Measurements from ENCODE around the gene S100A7. TPM values are rescaled to one million over a fixed set of nuclear protein-coding genes. Genes with fewer than 3 reads are reported as not detected.
A peak's percentile ranks its signal among the peaks of the same experiment; 100 is the strongest.

Gene S100A7
- not detected for total RNA-seq

DNA sequence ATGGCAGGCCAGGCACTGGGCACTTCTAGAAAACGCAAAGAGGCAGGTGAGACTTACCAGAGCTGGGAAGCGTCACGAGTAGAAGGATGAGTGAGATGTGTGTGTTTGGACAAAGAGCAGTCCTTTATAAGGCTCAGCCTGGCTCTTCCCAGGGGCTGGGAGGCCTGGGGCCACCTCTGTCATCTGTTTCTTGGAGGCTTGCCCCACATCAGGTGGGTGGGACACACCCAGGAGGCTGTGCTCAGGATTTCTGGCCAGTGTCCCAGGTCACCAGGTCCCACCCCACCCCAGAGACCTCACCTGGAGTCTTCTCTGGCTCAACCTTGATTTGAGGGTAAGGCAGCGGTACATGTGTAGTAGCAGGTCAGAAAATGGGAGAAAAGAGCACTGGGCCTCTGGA is at the start of gene S100A7:
Gene S100A7, minus strand, starts transcription at position 101 of the 400 bp plus-strand sequence. CDS start 1,638 bp downstream, outside the sequence.
- POLR2A ChIA-PET = no interaction called here
- H3K4me3 Mint-ChIP-seq = no peak within 1 kb of the TSS
- H3K4me1 Mint-ChIP-seq = no peaks in the 10 kb centered on the region
- CTCF ChIA-PET = no interaction called here
- H3K27ac Mint-ChIP-seq = no peak within 1 kb of the TSS
- DNase-seq = no peak
- H3K9me3 Mint-ChIP-seq = no peaks in the 10 kb centered on the region
- H3K36me3 Mint-ChIP-seq (ENCODE audit: low read depth) = no peaks in the 10 kb centered on the region
- peaks cover 27% of the 10 kb centered on the region for H3K27me3 Mint-ChIP-seq

DNA sequence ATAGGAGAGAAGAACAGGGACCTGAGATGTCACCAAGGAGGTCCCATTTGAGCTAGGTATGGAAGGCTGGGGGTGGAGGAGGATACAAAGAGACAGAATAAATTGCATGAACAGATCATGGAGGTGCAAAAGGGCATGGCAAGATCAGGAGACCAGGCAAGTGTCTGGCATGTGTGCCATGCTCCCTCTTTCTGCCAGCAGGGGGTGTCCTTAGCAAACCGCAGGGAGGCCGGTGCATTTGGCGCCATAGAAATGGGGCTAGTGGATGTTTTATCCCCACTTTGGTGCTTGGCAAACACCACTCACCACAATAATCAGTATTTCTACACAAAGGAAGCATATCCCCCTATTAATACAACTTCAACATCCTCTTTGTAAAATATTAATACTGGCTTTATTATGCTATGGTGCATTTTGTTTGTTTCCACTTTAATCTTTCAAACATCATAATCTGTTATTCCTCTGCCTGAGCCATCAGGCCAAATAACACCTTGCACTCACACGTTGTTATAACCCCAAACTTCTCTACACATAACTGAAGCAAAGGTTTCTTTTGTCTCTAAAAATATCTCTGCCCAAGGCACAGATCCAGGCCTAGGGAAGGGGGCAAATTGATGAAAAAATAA is 49.4 kb upstream of the S100A7 start:
- no peaks in the 10 kb centered on the region for H3K36me3 Mint-ChIP-seq (ENCODE audit: low read depth)
- CTCF ChIA-PET = interaction anchor here (0.8 to 6.5 kb wide), 18 partner anchors 8 to 246 kb away, joined by 3 to 148 read pairs (median 8); partner anchors contain the start of genes CHTOP, ILF2, S100A14 and S100A2
- DNase-seq = peak; percentile 77
- no peak overlapping the region for H3K4me3 Mint-ChIP-seq
- POLR2A ChIA-PET = interaction anchor here (0.9 to 2.4 kb wide), 4 partner anchors 23 to 106 kb away, joined by 3 to 20 read pairs (median 8); partner anchors contain the start of gene S100A14
- no peak overlapping the region for H3K27ac Mint-ChIP-seq
- H3K27me3 Mint-ChIP-seq = no peaks in the 10 kb centered on the region
- peaks cover 29% of the 10 kb centered on the region for H3K4me1 Mint-ChIP-seq
- H3K9me3 Mint-ChIP-seq = no peaks in the 10 kb centered on the region

DNA sequence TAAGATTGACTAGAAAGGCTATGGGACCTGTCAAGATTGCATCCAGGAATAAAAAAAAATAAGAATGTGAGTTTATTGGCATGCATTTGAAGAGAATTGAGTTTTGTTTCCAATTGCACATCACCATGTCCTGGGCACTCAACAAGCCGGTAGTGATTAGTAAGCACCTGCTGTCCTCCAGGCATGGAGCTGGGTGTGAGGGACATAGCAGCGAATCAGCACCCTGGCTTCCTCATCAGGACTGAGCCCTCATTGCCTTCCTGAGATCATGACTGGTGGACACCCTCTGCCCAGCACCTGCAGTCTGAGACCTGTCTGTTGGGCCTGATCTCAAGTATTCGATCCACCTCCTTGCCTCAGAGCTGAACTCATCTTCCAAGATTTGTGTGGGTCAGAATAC is 48.6 kb upstream of the S100A7 start:
- peaks cover 25% of the 10 kb centered on the region for H3K4me1 Mint-ChIP-seq
- H3K36me3 Mint-ChIP-seq (ENCODE audit: low read depth) = no peaks in the 10 kb centered on the region
- no peaks in the 10 kb centered on the region for H3K9me3 Mint-ChIP-seq
- CTCF ChIA-PET = interaction anchor here (3.0 to 6.5 kb wide), 7 partner anchors 11 to 126 kb away, joined by 12 to 148 read pairs (median 35); partner anchors contain the start of genes CHTOP, S100A14, S100A2 and S100A6
- POLR2A ChIA-PET = interaction anchor here (0.9 kb wide), 1 partner anchor 59 kb away, joined by 3 read pairs; no protein-coding TSS in a partner anchor
- no peak overlapping the region for H3K4me3 Mint-ChIP-seq
- H3K27ac Mint-ChIP-seq = no peak overlapping the region
- DNase-seq = no peak
- no peaks in the 10 kb centered on the region for H3K27me3 Mint-ChIP-seq

DNA sequence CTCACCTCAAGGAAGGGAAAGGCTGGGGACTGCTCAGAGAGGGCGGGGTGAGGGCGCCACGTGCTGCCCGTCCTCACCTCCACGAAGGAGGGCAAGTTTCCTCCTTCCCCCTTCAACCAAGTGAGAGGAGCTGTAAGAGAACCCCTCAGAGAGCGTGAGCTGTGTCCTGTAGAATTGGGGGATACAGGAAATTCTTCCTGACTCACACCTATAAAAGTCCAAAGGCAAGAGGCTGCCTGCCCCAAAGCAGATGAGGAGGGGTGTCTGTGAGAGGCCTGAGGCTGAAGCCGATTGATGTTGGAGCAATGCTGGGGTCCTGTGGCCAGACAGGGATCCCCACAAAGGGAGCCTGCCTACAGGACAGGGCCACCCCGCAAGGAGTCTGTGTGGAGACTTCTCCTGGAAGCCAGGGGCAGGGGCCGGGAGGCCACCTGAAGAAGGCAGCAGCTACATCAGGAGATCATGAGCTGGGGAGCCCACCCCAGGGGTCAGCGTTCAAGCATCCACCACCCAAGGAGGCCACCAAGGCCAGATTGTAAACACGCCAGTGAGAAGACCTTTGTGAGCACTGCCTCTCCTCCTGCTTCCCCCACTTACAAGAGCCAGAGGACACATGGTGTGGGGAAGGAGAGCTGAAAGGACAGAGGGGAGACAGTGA is 47.6 kb upstream of the S100A7 start:
- Mint-ChIP-seq H3K9me3 (no peaks in the 10 kb centered on the region), H3K4me1 (peaks cover 19% of the 10 kb centered on the region), H3K4me3 (no peak overlapping the region), H3K27ac (no peak overlapping the region), H3K27me3 (no peaks in the 10 kb centered on the region), H3K36me3 (ENCODE audit: low read depth) (no peaks in the 10 kb centered on the region)
- DNase-seq = no peak
- CTCF ChIA-PET = interaction anchor here (0.6 to 6.5 kb wide), 5 partner anchors 10 to 144 kb away, joined by 4 to 148 read pairs (median 83); partner anchors contain the start of genes S100A14 and S100A6
- POLR2A ChIA-PET = interaction anchor here (1.3 kb wide), 1 partner anchor 28 kb away, joined by 3 read pairs; the partner anchor contains the start of gene S100A6

DNA sequence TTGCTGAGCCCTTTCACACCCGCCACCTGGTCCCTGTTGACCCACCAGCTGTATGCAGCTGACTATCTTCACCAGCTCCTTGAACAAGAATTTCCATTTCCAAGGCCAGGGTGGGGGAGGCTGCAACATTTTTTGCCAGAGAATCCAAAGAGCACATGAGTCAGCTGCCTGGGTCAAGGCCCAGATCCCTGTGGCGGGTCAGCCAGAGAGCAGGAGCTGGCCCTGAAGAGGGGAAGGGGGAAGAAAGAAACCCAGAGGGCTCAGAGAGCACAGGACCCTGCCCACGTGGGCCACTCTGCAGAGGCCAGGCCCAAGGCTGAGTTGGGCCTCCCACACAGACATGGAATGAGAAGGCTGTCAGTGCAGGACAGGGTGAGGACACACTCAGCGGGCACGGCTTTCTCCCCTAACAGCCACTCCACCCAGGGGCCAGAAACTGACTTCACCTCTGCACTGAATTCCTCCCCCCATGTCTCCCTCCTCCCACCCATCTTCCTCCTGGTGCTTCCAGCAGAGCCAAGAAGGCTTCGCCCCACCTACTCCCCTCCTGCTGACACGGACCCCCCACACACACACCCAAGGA is 46.5 kb upstream of the S100A7 start:
- Mint-ChIP-seq H3K27me3 (no peaks in the 10 kb centered on the region), H3K36me3 (ENCODE audit: low read depth) (no peaks in the 10 kb centered on the region), H3K4me3 (no peak overlapping the region), H3K4me1 (peaks cover 17% of the 10 kb centered on the region), H3K9me3 (no peaks in the 10 kb centered on the region), H3K27ac (no peak overlapping the region)
- CTCF ChIA-PET = interaction anchor here (5.2 to 6.5 kb wide), 3 partner anchors 27 to 110 kb away, joined by 83 to 148 read pairs (median 104); partner anchors contain the start of genes S100A14 and S100A6
- DNase-seq = no peak
- POLR2A ChIA-PET = interaction anchor here (1.3 kb wide), 1 partner anchor 29 kb away, joined by 3 read pairs; the partner anchor contains the start of gene S100A6

DNA sequence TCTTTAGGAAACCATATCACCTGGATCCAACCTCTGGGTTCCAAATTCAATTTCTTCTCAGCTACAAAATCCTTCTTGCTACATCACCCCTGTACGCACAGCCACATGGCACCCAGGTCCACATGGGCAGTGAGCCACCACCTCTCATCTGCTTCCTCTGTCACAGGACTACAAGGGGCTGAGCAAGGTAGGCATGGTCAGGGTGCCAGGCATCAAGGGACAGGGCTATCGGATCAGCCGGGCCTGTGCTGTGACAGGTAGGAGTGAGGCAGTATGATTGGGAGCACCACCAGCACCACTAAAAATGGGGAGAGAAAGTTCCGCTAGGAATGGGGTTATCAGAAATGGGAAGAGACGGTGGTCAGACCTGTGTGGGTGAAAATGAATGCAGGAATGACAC is 45.9 kb upstream of the S100A7 start:
- no peaks in the 10 kb centered on the region for H3K27me3 Mint-ChIP-seq
- no peaks in the 10 kb centered on the region for H3K36me3 Mint-ChIP-seq (ENCODE audit: low read depth)
- no peak overlapping the region for H3K27ac Mint-ChIP-seq
- DNase-seq = no peak
- peaks cover 14% of the 10 kb centered on the region for H3K4me1 Mint-ChIP-seq
- ChIA-PET POLR2A (no interaction called here), CTCF (interaction anchor here (6.1 to 6.5 kb wide), 2 partner anchors 64 to 111 kb away, joined by 104 to 148 read pairs; partner anchors contain the start of gene S100A14)
- H3K9me3 Mint-ChIP-seq = no peaks in the 10 kb centered on the region
- H3K4me3 Mint-ChIP-seq = no peak overlapping the region

DNA sequence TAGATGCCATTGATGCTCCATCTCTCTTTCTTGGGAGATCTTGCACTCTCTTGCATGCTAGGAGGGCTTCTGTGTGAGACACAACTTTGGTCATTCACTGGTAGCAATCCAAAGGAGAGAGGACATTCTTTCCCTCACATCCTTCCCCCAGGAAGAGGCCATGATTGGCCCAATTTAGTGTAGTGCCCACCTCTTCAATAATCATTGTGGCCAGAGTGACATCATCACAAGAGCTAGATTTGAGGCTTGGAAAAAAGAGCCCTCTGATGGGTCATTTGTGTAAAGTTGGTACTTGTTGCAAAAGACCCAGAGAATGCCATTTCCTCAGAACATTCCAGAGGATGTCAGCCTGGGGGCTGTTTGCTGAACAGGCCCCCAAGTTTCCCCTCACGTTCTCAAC is 45.1 kb upstream of the S100A7 start:
- DNase-seq = no peak
- Mint-ChIP-seq H3K27me3 (peaks cover 2% of the 10 kb centered on the region), H3K9me3 (no peaks in the 10 kb centered on the region), H3K4me3 (no peak overlapping the region), H3K27ac (no peak overlapping the region), H3K4me1 (peaks cover 6% of the 10 kb centered on the region), H3K36me3 (ENCODE audit: low read depth) (no peaks in the 10 kb centered on the region)
- CTCF ChIA-PET = interaction anchor here (1.6 kb wide), 1 partner anchor 10 kb away, joined by 6 read pairs; no protein-coding TSS in a partner anchor
- POLR2A ChIA-PET = no interaction called here

DNA sequence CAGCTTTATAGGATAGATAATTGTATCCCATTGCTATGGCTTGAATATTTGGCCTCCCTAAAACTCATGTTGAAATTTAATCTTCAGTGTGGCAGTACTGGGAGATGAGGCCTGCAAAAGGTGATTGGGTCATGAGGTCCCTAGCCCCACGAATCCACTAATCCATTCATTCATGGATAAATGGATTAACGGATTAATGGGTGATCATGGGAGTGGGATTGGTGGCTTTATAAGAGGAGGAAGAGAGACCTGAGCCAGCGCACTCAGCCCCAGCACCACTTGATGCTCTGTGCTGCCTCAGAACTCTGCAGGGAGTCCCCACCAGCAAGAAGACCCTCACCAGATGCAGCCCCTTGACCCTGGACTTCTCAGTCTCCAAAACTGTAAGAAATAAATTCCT is 43.3 kb upstream of the S100A7 start:
- H3K27ac Mint-ChIP-seq = no peak overlapping the region
- no peaks in the 10 kb centered on the region for H3K9me3 Mint-ChIP-seq

DNA sequence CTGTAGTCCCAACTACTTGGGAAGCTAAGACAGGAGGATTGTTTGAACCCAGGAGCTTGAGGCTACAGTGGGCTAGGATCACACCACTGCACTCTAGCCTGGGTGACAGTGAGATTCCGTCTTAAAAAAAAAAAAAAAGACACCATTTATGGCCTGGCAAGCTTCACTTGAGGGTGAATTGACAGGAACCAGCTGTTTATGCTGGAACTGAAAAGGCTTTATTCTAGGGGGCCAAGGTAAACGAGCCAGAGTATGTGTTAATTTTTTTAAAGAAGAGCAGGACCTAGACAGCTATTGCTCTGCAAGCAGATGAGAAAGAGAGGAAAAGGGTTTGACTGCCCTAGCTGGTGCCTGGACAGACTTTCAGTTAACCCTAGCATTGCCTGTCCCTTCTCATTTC is 38.3 kb upstream of the S100A7 start:
- peaks cover 28% of the 10 kb centered on the region for H3K27me3 Mint-ChIP-seq
- H3K27ac Mint-ChIP-seq = no peak overlapping the region
- ChIA-PET POLR2A (no interaction called here), CTCF (interaction anchor here (0.6 to 2.1 kb wide), 2 partner anchors 11 to 278 kb away, joined by 3 to 12 read pairs; no protein-coding TSS in a partner anchor)
- no peaks in the 10 kb centered on the region for H3K9me3 Mint-ChIP-seq
- no peaks in the 10 kb centered on the region for H3K4me1 Mint-ChIP-seq
- DNase-seq = no peak
- no peak overlapping the region for H3K4me3 Mint-ChIP-seq
- no peaks in the 10 kb centered on the region for H3K36me3 Mint-ChIP-seq (ENCODE audit: low read depth)

More for the DNA sequence above, 43.3 kb upstream of the S100A7 start:
- CTCF ChIA-PET = interaction anchor here (0.6 to 1.3 kb wide), 2 partner anchors 87 to 116 kb away, joined by 4 to 5 read pairs; no protein-coding TSS in a partner anchor
- H3K27me3 Mint-ChIP-seq = peaks cover 14% of the 10 kb centered on the region
- H3K4me1 Mint-ChIP-seq = no peaks in the 10 kb centered on the region
- no peak overlapping the region for H3K4me3 Mint-ChIP-seq
- no peak for DNase-seq
- POLR2A ChIA-PET = no interaction called here
- no peaks in the 10 kb centered on the region for H3K36me3 Mint-ChIP-seq (ENCODE audit: low read depth)

DNA sequence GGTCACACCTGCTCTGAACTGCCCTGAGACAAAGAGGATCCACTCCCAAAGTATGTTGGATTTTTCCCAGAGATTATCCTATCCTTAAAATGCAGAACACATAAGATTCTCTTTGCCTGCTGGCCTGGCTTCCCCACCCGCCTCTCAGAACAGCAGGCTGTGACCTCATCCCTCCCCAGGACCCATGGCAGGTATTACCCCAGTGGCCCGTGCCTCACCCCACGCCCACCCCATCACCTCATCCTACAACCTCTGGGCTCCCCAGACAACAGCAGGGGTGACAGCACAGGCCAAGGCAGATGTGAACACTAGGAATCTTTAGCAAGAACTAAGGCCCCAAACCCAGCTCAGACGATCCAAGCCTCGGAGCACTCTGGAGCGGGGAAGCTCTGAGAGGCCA is 35.1 kb upstream of the S100A7 start:
- Mint-ChIP-seq H3K36me3 (ENCODE audit: low read depth) (no peaks in the 10 kb centered on the region), H3K27ac (no peak overlapping the region), H3K4me1 (no peaks in the 10 kb centered on the region), H3K27me3 (peaks cover 33% of the 10 kb centered on the region), H3K4me3 (no peak overlapping the region), H3K9me3 (no peaks in the 10 kb centered on the region)
- ChIA-PET POLR2A (no interaction called here), CTCF (interaction anchor here (0.7 to 5.0 kb wide), 20 partner anchors 10 to 214 kb away, joined by 3 to 71 read pairs (median 5); partner anchors contain the start of genes PGLYRP4 and S100A9)
- no peak for DNase-seq

DNA sequence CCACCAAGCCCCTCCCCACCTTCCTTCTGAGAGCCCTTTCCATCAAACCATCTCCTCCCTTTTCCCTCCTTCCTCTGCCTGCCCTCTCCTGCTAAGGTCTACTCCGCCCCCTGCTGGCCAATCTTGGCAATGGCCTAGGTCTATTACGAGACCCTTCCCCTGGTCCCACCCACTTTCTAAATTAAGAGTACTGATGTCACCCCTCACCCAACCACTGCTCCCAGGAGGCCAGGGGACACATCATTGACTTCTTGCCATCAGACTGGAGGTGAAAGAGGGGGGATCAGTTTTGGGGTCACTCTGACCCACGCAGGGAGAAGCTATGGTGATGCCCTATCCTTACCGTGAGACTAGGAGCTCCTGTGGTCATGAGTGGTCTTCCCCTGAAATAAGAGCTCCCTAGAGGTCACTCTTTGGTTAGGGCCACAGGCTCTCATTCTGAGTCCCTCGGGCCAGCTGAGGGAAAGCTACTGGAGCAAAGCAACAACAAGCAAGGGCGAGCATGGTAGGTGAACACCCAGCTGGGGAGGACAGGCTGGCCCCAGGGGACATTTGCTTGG is 34.6 kb upstream of the S100A7 start:
- CTCF ChIA-PET = interaction anchor here (0.7 to 5.0 kb wide), 21 partner anchors 10 to 215 kb away, joined by 3 to 71 read pairs (median 5); partner anchors contain the start of genes PGLYRP4 and S100A9
- no peak overlapping the region for H3K4me3 Mint-ChIP-seq
- no peaks in the 10 kb centered on the region for H3K36me3 Mint-ChIP-seq (ENCODE audit: low read depth)
- POLR2A ChIA-PET = no interaction called here
- no peaks in the 10 kb centered on the region for H3K4me1 Mint-ChIP-seq
- DNase-seq = peak; percentile 74
- no peaks in the 10 kb centered on the region for H3K9me3 Mint-ChIP-seq
- H3K27me3 Mint-ChIP-seq = peaks cover 30% of the 10 kb centered on the region
- no peak overlapping the region for H3K27ac Mint-ChIP-seq

DNA sequence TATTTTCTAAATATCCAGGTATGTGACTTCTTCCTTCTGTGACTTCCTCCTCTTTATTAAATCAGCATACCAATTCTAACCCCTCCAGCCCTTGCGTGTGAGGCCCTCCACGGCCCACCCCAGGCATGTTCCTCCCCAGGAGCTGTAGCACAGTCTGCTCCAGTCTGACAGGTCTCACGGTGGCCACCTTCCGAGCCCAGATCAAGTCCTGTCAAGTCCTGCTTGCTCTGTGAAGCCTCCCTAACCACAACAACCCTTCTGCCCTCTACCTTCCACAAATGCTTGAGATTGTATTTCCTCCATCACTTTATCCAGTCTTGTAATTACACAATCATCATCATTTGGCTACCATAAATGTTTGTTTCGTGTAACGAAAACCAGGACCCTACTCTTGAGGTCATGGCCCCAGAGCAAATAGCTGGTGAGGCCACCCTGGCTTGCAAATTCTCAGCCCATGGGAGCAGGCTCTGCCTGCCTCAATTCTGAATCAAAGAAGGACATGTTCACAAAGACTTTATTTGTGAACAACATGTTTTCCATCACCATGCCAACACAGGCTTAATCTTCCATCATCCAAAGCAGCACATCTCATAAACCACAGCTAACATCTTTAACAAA is 33.0 kb upstream of the S100A7 start:
- DNase-seq = no peak
- CTCF ChIA-PET = interaction anchor here (0.7 to 5.0 kb wide), 6 partner anchors 8 to 141 kb away, joined by 3 to 71 read pairs (median 14); partner anchors contain the start of gene S100A9
- H3K27ac Mint-ChIP-seq = no peak overlapping the region
- H3K27me3 Mint-ChIP-seq = peaks cover 23% of the 10 kb centered on the region
- H3K36me3 Mint-ChIP-seq (ENCODE audit: low read depth) = no peaks in the 10 kb centered on the region
- H3K9me3 Mint-ChIP-seq = no peaks in the 10 kb centered on the region
- H3K4me3 Mint-ChIP-seq = no peak overlapping the region
- H3K4me1 Mint-ChIP-seq = no peaks in the 10 kb centered on the region
- POLR2A ChIA-PET = no interaction called here
